NCI-H146 treated with DMSO at 0.1 percent for 48 hours (cell line): ENCODE measurements around the gene SAMSN1.

Source experiments
- DNase-seq: peaks from one replicate; lab custom pipeline; 2025; ENCODE audit not compliant: unreplicated experiment; lab: John Stamatoyannopoulos, UW

Gene SAMSN1

DNA sequence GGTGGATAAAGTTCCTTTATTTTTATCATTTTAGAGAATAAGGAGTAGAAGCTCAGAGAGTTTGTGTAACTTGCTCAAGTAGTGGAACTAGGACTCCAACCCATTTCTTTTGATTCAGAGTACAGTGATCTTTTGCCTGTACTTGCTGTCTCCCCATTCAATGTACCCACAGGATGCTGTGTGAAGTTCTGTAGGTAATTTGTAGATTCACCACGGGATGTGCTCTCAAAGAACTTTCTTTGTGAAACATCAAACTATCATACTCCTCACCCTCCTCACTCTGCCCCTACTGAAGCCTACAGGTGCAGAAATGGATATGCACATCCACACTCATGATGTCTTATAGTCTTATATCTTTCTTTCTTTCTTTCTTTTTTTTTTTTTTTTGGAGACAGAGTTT lies 97.3 kb downstream of the SAMSN1 start:
- DNase-seq = no peak

DNA sequence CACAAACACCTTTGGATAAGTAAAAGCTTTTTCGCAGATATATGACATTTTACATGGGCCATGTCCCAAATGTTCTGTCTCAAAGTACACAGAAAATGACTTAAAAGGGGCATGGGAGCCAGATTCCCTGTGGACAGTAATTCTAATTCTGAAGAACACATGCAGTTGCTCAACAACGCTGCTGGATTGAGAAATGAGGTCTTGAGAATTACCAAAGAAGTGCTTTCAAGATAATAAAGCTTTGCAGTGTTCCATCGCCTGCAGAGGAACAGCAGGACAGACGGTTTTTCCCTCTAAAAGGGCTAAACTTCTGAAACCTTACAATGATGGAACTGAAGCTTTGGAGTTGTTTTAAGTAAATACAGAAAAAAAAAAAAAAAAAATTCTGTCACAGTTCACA lies 107.9 kb downstream of the SAMSN1 start:
- DNase-seq = no peak

- DNase-seq = no peak
These were observed 110.7 kb downstream of the SAMSN1 start for GRCh38 chr21:14435423-14435822.
